Measurements from ENCODE around the gene BNIP5. TPM values are rescaled to one million over a fixed set of nuclear protein-coding genes. Genes with fewer than 3 reads are reported as not detected.

Gene BNIP5
- total RNA-seq, 1 donor from 2014 or later, result 0.10 TPM

DNA sequence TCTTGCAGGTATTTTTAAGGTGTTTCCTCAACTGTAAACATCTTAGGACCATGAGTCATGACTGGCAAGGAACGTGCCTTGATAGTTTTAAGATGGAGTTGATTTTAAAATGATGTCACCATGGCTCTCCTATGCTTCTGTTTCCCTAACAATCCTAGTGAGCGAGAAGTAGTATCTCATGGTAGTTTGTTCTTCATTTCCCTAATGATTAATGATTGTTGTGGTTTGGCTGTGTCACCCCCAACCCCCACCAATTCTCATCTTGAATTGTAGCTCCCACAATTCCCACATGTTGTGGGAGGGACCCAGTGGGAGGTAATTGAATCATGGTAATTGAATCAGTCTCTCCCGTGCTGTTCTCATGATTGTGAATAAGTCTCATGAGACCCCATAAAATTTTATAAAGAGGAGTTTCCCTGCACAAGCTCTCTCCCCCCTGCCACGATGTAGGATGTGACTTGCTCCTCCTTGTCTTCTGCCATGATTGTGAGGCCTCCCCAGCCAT lies 16.8 kb upstream of the BNIP5 start:
- no peak overlapping the region for H3K27ac Mint-ChIP-seq
- no peak for DNase-seq (ENCODE audit: low spot score, unreplicated experiment)
- H3K36me3 Mint-ChIP-seq (ENCODE audit: insufficient read depth), result no peaks in the 10 kb centered on the region
- peaks cover 9% of the 10 kb centered on the region for H3K9me3 Mint-ChIP-seq (ENCODE audit: low read depth)
- H3K27me3 Mint-ChIP-seq, result no peaks in the 10 kb centered on the region
- TF ChIP-seq, protein P1, sequence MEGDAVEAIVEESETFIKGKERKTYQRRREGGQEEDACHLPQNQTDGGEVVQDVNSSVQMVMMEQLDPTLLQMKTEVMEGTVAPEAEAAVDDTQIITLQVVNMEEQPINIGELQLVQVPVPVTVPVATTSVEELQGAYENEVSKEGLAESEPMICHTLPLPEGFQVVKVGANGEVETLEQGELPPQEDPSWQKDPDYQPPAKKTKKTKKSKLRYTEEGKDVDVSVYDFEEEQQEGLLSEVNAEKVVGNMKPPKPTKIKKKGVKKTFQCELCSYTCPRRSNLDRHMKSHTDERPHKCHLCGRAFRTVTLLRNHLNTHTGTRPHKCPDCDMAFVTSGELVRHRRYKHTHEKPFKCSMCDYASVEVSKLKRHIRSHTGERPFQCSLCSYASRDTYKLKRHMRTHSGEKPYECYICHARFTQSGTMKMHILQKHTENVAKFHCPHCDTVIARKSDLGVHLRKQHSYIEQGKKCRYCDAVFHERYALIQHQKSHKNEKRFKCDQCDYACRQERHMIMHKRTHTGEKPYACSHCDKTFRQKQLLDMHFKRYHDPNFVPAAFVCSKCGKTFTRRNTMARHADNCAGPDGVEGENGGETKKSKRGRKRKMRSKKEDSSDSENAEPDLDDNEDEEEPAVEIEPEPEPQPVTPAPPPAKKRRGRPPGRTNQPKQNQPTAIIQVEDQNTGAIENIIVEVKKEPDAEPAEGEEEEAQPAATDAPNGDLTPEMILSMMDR (IDR thresholded peaks at IDR 0.05; ENCODE audit: unreplicated experiment), result no peak
- H3K4me1 Mint-ChIP-seq (ENCODE audit: low read depth), result peaks cover 4% of the 10 kb centered on the region
- H3K4me3 Mint-ChIP-seq (ENCODE audit: low read depth), result no peak overlapping the region

DNA sequence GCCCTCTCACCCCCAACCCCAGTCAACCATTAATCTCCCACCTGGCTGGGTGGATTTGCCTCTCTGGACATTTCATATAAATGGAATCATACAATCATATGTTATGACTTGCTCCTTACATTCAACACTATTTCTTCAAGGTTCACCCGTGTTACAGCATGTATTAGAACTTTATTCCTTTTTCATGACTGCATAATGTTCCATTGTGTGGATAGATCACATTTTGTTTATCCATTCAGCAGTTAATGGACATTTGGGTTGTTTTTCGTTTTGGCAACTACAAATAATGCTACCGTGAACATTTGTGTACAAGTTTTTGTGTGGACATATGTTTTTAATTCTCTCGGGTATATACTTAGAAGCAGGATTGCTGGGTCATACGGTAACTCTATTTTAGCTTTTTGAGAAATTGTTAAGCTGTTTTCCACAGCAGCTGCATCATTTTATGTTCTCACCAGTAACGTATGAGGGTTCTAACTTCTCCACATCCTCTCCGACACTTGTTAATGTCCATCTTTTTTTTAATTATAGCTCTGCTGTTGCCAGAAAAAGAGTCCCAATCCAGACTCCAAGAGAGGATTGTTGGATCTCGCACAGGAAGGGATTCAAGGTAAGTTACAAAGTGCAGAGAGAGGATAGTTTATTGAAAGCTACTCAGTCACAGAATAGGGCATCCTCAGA lies 15.9 kb upstream of the BNIP5 start:
- peaks cover 9% of the 10 kb centered on the region for H3K9me3 Mint-ChIP-seq (ENCODE audit: low read depth)
- no peak overlapping the region for H3K4me3 Mint-ChIP-seq (ENCODE audit: low read depth)
- peaks cover 7% of the 10 kb centered on the region for H3K4me1 Mint-ChIP-seq (ENCODE audit: low read depth)
- TF ChIP-seq, protein P1 (IDR thresholded peaks at IDR 0.05; ENCODE audit: unreplicated experiment), result no peak
- H3K27me3 Mint-ChIP-seq, result no peaks in the 10 kb centered on the region
- no peak overlapping the region for H3K27ac Mint-ChIP-seq
- DNase-seq (ENCODE audit: low spot score, unreplicated experiment), result no peak
- H3K36me3 Mint-ChIP-seq (ENCODE audit: insufficient read depth), result no peaks in the 10 kb centered on the region

DNA sequence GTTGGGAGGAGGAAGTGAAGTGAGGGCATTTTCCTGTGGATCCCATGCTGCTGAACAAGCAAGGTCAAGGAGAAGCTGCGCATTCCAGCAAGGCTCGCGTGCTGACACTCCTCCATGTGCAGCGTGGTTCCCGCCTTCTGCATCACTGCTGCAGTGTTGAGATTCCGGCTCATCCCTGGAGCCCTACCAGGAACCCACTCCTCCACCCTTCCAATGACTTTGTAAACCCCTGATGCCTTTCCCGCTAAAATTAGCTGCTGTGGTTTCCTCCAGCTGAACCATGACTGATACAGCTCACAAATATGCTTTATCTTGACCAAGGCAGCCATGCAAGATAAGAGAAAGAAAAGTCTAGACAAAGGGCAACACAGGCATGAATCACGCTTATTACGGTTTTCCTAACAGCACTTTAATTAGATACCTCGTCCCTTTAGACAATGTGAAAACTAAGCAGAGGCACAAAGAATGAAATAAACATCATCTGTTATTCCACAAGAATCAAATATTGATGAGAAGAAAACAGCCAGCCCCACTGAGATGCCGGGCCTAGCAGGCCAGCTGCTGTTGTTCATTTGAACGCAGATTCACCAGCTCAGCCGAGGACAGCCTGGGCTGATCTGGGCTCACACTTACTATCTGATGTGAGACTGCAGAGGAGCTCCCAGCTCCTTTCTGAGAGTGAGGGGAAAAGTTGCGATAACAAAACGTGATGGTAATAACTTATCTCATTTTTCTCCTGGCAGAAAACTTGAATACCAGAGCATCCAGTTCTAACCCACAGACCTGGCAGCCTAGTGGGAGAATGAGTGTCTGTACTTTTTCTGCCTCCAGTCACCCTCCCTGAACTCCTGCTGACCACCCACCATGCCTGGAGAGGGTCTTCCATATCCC lies 14.2 kb upstream of the BNIP5 start:
- no peak for DNase-seq (ENCODE audit: low spot score, unreplicated experiment)
- TF ChIP-seq, protein P1 (IDR thresholded peaks at IDR 0.05; ENCODE audit: unreplicated experiment), result no peak
- Mint-ChIP-seq H3K9me3 (ENCODE audit: low read depth) (peaks cover 9% of the 10 kb centered on the region), H3K27ac (no peak overlapping the region), H3K27me3 (no peaks in the 10 kb centered on the region), H3K4me1 (ENCODE audit: low read depth) (peaks cover 10% of the 10 kb centered on the region), H3K36me3 (ENCODE audit: insufficient read depth) (no peaks in the 10 kb centered on the region), H3K4me3 (ENCODE audit: low read depth) (no peak overlapping the region)

DNA sequence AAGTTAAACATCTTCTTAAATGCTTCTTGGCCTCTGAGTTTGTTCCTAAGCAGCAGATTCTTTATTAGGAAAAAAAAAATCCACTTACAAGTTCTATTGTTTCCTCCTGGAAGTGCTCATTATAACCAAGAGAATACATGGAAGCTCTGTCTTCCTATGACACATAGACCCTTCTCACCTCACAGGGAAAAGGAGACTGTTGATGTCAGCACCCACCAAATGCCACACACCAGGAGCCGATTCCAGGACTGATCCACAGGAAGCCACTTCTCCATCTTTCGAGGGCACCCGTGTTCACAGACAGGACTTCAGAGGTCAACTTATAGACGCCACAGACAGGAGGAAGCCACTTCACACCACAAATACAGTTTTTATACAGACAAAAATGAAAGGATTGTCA lies 13.4 kb upstream of the BNIP5 start:
- DNase-seq (ENCODE audit: low spot score, unreplicated experiment), result no peak
- H3K4me1 Mint-ChIP-seq (ENCODE audit: low read depth), result peaks cover 10% of the 10 kb centered on the region
- no peak overlapping the region for H3K27ac Mint-ChIP-seq
- peaks cover 9% of the 10 kb centered on the region for H3K9me3 Mint-ChIP-seq (ENCODE audit: low read depth)
- TF ChIP-seq, protein P1 (IDR thresholded peaks at IDR 0.05; ENCODE audit: unreplicated experiment), result no peak
- no peaks in the 10 kb centered on the region for H3K27me3 Mint-ChIP-seq
- H3K4me3 Mint-ChIP-seq (ENCODE audit: low read depth), result no peak overlapping the region
- H3K36me3 Mint-ChIP-seq (ENCODE audit: insufficient read depth), result no peaks in the 10 kb centered on the region

DNA sequence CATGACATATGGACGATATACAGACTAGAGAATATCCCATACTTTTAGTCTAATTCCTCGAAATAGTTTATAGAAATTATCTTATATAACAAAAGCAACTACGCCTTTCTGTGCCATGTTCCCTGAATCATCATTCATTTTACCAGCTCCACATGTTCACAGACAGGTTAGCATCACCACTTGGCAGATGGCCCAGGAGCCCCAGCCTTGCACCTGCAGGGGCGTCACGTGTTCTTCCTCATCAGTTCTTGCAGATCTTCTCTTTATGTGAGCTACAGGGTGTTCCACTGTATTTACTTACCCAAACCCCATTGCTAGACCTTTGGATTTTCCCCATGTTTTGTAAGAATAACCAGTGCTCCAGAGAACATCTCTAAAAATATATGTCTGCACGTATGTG lies 12.6 kb upstream of the BNIP5 start:
- H3K36me3 Mint-ChIP-seq (ENCODE audit: insufficient read depth), result no peaks in the 10 kb centered on the region
- peaks cover 10% of the 10 kb centered on the region for H3K4me1 Mint-ChIP-seq (ENCODE audit: low read depth)
- TF ChIP-seq, protein P1 (IDR thresholded peaks at IDR 0.05; ENCODE audit: unreplicated experiment), result no peak
- no peak overlapping the region for H3K27ac Mint-ChIP-seq
- no peak overlapping the region for H3K4me3 Mint-ChIP-seq (ENCODE audit: low read depth)
- DNase-seq (ENCODE audit: low spot score, unreplicated experiment), result no peak
- H3K27me3 Mint-ChIP-seq, result no peaks in the 10 kb centered on the region
- peaks cover 9% of the 10 kb centered on the region for H3K9me3 Mint-ChIP-seq (ENCODE audit: low read depth)

Measured in progenitor cell of endocrine pancreas (in vitro differentiated cells).